Lower leg skin (tissue), 3 donors: ENCODE results near the gene RETSAT.

Source experiments
- CTCF ChIP-seq, 3 donors: fragments of 450-650 bp; IDR thresholded peaks; one replicate each; pipeline ENCODE4 v1.5.1; 2016; ENCODE audit warnings: antibody characterized with exemption in 3 of 3, mild to moderate bottlenecking in 3 of 3, moderate library complexity in 2 of 3
- POLR2A ChIP-seq, 2 donors: fragments of 450-650 bp; IDR thresholded peaks; one replicate each; pipeline ENCODE4 v1.6.1; 2016 to 2017; ENCODE audit warnings: antibody characterized with exemption in 2 of 2, mild to moderate bottlenecking in 1 of 2, moderate library complexity in 1 of 2

GRCh38 chr2:85356186-85356585 lies 1.9 kb upstream of the RETSAT start:
- no peak for TF ChIP-seq CTCF (IDR thresholded peaks at IDR 0.05)
- TF ChIP-seq POLR2A (IDR thresholded peaks at IDR 0.05): no peak
